DMS 273 treated with DMSO at 0.1 percent for 48 hours (cell line): Measurements from ENCODE around the gene PDC.

Experiments
- DNase-seq: peaks from one replicate; lab custom pipeline; 2025; lab: John Stamatoyannopoulos, UW

The PDC gene

DNA sequence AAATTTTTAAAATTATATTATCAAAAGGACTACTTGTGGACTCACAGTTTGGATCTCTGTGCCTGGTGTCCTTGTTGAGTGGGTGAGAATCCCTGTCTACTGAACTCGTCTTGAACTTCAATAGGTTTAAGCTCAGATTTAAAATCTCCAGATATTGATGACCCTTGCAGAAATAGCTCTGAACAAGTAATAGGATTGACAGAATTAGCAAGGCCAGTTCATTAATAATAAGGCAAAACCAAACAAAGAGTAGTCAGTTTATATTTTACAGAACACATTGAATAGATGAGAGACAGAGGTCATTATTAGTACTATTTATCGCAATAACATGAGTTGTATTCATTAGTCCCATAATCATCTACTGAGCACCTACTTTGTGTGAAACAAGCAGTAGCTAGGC, at the start of gene PDC:
TSS of gene PDC (minus strand) at position 101 of the 400 bp plus-strand sequence. CDS start 11,655 bp downstream, outside the sequence.
- no peak for DNase-seq

DNA sequence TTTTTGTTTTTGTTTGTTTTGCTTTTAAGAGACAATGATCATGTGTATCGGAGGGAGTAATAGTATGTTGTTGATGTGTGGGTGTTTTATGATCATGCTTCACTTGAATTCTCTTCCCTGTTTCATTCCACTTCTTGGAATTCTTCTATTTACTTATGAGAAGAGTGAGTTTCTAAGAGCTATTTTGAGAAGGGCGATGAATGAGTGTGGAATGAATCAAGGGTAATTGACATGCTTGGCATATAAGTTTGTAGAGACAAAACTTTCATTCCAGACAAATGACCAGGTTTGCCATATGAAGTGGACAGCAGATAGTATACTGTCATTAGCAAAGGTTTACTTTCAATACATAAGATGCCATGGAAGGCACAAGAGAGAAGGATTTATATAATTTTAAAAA, 42.3 kb upstream of the PDC start:
- no peak for DNase-seq

DNA sequence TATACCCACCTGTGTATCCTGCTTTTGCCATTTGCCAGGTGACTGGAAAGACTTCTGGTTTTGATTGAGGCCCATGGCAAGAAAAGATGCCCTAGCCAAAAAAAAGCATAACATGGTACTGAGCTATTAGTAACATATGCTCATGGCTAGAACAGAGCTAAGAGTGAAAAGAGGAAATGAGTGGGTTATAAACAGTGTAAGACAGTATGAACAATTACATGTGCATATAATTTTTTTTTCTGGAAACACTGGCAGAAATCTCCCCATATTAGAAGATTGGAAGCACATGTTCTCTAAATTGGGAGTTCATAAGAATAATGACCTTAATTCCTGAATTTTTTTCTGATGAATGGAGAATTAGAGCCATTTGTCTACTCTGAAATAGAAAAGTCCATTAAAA, 41.2 kb upstream of the PDC start:
- no peak for DNase-seq

DNA sequence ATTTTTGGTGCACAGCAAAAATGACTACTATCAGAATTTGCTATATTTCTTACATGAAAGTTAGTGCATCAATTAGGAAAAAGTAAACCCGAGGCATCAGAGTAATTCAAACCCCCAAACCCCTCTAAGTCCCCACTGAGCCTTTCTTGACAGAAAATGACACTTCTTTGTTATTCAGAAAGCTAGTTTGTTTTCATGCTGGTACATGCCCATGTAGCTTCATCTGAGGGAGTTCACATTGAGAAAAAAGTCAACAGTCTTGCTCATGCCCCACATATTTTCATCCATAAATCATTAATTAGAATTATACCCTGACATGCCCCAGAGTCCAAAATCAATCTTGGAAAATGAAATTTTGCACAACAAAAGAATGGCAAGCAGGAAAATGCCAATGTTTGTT, 39.9 kb upstream of the PDC start:
- DNase-seq = no peak

- DNase-seq = no peak
Observed at GRCh38 chr1:186499571-186499970, 38.7 kb upstream of the PDC start.

DNA sequence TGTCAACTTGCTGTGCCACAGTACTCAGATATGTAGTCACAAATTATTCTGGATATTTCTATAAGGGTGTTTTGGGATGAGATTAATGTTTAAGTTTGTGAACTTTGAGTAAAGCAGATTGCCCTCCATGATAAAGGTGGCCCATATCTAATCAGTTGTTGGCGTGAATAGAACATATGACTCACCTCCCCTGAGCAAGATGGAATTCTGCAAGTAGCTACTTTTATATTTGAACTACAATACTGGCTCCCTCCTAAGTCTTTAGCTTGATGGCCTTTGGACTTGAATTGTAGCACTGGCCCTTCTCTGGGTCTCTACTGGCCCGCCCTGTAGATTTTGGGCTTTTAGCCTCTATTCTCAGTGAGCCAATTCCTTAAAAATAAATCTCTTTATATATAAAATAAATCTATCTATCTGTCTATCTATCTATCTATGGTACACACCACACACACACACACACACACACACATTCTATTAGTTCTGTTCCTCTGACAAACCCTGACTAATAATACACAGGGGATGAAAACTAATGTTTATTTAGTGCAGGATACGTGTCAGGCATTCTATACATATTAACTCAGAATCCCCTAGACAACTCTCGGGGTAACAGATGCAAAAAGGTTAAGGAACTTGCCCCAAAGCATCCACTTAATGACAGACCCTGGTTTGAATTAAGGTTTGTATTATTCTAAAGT, 37.9 kb upstream of the PDC start:
- no peak for DNase-seq

GRCh38 chr1:186498071-186498470, 37.2 kb upstream of the PDC start:
- DNase-seq = no peak

- no peak for DNase-seq
Observed at GRCh38 chr1:186497651-186498050, 36.7 kb upstream of the PDC start.

GRCh38 chr1:186496171-186496851, 35.4 kb upstream of the PDC start:
- DNase-seq = no peak

DNA sequence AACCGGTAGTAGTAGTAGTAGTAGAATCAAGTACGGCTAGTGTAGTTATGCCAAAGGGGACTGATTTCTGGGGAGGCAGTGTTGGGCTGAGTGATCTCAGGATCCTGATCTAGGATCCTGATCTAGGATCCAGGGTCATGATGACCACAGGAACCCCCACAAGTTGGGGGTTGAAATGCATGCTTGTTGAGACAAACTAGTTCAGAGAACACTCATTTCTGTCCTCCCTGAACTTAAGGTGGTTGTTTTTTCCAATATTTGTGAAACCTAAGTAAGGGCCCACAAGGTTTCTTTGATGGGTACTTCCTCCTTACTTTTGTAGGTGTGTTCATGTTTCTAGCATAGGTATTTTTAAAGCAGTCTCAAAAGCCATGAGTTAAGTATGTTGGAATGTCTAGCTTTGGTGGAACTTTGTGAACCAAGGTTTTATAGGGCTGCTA, 33.9 kb upstream of the PDC start:
- DNase-seq = no peak

GRCh38 chr1:186492531-186493291, 31.8 kb upstream of the PDC start:
- DNase-seq = no peak

GRCh38 chr1:186491336-186491735, 30.4 kb upstream of the PDC start:
- DNase-seq = no peak

- no peak for DNase-seq
Observed at GRCh38 chr1:186487163-186487562, 26.2 kb upstream of the PDC start.

GRCh38 chr1:186486061-186486460, 25.1 kb upstream of the PDC start:
- DNase-seq = no peak

DNA sequence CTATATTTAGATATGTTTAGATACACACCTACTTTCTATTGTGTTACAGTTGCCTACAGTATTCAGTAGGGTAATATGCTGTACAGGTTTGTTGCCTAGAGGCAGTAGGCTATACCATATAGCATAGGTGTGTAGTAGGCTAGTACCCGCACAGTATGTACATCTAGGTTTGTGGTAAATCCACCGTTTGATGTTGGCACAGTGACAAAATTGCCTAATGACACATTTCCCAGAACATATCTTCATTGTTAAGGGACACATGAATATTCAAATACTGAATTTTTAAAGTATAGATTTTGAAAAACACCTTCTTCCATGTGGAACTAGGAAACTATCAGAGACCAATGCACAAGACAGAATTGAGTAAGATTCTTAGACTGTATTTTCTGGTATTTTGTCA, 22.6 kb upstream of the PDC start:
- no peak for DNase-seq

- no peak for DNase-seq
Observed at GRCh38 chr1:186482661-186483255, 21.8 kb upstream of the PDC start.

- no peak for DNase-seq
Observed at GRCh38 chr1:186481303-186481888, 20.5 kb upstream of the PDC start.

DNA sequence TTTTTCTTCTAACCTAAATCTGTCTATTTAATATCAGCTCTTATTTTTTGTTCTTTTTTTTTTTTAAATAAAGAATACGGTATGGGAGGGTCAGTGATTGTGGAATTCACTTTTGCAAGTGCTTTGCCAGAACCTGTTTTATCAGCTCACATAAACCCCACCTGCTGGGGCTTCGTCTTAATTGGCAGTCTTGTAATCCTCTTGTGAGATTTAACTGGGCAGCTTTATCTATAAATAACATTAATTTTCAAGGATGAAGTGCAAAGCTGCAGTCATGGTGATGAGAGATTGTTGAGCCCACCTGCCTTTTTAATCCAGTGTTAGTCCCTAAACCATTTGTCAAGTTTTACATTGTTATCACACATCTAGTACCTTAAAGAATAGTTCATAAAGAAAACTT, 18.2 kb upstream of the PDC start:
- no peak for DNase-seq

DNA sequence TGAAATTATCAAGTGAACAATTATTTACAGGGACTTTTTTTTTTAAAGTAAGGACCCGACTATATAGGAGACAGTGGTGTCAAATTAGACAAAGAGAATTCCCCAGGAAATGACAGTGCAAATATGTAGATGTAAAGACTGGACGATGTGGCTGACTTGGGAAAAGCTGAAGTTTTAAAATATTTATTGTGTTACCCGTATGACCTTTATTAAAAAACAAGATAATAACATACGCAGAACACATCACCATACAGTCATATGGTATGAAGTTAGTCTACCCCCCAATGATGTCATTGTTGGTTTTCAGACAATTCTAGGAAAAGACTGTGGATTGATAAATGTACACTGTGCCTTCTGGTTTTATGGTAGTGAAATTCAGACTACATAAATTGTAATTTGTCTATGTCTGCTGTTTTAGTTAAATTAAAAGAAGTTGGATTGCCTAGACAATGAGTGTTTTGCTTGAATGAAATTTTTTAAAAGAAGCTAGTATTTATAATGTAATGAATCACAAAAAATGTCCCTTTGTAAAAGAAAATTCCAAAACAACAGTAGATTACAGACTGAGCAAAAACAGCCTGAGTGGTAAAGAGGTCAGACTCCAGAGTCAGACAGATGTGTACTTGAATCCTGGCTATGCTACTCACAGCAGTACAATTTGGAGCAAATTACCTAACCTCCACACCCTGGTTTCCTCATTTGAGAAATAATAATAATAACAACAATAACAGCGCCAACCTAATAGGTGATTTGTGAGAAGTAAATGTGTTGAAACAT, 15.5 kb upstream of the PDC start:
- DNase-seq = no peak

DNA sequence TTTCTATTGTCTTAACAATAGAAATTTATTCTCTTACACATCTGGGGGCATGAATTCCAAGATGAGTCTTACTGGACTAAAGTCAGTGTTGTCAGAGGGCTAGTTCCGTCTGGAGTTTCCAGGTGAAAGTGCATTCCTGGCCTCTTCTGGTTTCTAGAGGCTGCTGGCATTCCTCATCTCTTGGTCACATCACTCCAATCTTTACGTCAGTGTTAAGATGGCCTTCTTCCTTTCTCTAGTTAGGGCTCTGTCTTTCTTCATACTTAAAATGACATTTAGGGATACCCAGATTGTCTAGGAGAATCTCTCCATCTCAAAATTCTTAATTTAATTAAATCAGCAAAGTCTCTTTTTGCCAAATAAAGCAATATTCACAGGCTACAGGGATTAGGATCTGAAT, 13.3 kb upstream of the PDC start:
- no peak for DNase-seq

DNA sequence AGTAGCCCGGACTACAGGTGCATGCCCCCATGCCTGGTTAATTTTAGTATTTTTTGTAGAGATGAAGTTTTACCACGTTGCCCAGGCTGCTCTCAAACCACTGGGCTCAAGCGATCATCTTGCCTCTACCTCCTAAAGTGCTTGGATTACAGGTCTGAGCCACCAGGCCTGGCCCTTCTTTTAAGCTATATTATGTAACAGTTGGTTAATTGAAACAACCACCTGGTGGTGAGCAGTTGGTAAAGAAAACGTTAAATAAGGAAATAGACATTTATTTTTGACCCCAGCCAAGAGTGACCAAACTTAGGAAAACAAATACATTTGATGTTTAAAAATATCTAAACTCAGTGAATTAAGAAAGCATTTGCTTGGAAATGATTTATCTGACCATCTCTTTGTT, 12.1 kb upstream of the PDC start:
- no peak for DNase-seq

GRCh38 chr1:186465946-186466345, 5.0 kb upstream of the PDC start:
- DNase-seq = no peak
